AG04450 (cell line): ENCODE measurements around the gene PAX2. TPM values are rescaled to one million over a fixed set of nuclear protein-coding genes. Genes with fewer than 3 reads are reported as not detected.

Experiments
- CTCF ChIA-PET: fragments of 300-600, 350-600 bp; formaldehyde crosslinking; extraction: SDS; loops from one replicate; lab custom pipeline; 2022; ENCODE audit warnings: antibody characterized with exemption, inconsistent platforms; lab: Charles Lee
- POLR2A ChIA-PET: fragments of 350-600 bp; formaldehyde crosslinking; extraction: SDS; loops from one replicate; lab custom pipeline; 2021; ENCODE audit warnings: antibody characterized with exemption, inconsistent platforms; lab: Yijun Ruan, JAX
- DNase-seq: peaks from one replicate; pipeline ENCODE4 v3.0.0-alpha.2; 2011; ENCODE audit warnings: low read depth, low spot score
- H3K27ac ChIP-seq: one replicate; pipeline ENCODE4 v1.5.1; 2012; ENCODE audit warnings: low read depth, low read length, control low read depth
- H3K27me3 ChIP-seq: one replicate; pipeline ENCODE4 v1.6.0; 2012; ENCODE audit warnings: low read length; ENCODE audit not compliant: control insufficient read depth, insufficient read depth
- H3K4me3 ChIP-seq: 2 replicates; pipeline ENCODE4 v1.5.1; 2011; ENCODE audit warnings: mild to moderate bottlenecking, low read depth, low read length, control low read depth
- H3K9me3 ChIP-seq: 2 replicates; pipeline ENCODE4 v1.5.1; 2012; ENCODE audit warnings: low read length; ENCODE audit not compliant: control insufficient read depth, insufficient read depth
- polyA plus RNA-seq: library from polyadenylated mRNA; depleted of rRNA; stranded (reverse); fragments of >200 nt; gene quantifications from 2 replicates; pipeline ENCODE4 v1.2.3, GENCODE V29; 2011
- TF ChIP-seq, protein P1 (sequence below): IDR thresholded peaks from 2 replicates; pipeline ENCODE4 v1.5.1; 2011; ENCODE audit warnings: low read depth, low read length, control low read depth, inconsistent platforms

PAX2 gene
- polyA plus RNA-seq, 1 experiment = not detected

DNA sequence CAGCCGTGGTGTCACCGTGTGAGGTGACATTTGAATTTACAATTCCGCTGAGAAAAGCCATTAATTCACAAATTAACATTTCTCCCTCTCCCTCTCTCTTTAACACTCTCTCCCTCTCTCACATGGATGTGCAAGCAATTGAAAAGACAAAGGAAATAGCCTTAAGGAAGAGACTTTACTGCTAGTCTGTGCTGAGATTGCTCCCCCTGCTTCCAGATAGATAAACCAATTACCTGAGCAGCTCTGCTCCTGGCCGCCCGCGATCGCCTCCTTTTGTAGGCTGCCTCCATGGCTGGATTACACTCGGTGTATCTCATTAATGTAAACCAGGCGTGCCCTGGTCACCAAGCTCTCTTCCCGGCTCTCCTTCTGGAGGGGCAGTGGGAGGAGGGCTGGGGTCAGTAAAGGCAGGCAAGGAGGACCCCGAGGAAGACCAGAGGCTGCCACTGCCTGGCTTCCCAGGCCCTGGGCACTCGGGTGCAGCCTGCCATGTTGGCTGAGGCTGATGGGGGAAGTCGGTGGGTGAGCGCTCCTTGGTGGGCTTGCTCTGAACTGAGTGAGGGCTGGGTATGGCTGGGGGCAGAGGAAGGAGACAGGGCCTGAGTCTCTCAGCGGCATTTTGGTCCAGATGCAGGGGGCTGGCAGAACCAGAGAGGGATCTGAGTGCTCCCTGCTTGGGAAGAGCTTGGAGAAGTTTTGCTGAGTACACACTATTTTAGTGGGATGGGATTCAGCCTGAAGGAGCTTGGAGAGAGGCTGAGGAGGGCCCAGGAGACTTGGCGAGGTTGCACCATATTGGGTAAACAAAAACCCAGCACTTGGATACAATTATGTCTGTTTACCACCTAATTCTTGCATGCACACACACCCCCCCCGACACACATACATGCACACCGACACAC lies 42.9 kb downstream of the PAX2 start:
- ChIA-PET CTCF (no interaction called here), POLR2A (no interaction called here)
- DNase-seq = no peak
- no peak overlapping the region for H3K4me3 ChIP-seq
- H3K27me3 ChIP-seq = peaks cover 31% of the 10 kb centered on the region
- TF ChIP-seq, protein P1, sequence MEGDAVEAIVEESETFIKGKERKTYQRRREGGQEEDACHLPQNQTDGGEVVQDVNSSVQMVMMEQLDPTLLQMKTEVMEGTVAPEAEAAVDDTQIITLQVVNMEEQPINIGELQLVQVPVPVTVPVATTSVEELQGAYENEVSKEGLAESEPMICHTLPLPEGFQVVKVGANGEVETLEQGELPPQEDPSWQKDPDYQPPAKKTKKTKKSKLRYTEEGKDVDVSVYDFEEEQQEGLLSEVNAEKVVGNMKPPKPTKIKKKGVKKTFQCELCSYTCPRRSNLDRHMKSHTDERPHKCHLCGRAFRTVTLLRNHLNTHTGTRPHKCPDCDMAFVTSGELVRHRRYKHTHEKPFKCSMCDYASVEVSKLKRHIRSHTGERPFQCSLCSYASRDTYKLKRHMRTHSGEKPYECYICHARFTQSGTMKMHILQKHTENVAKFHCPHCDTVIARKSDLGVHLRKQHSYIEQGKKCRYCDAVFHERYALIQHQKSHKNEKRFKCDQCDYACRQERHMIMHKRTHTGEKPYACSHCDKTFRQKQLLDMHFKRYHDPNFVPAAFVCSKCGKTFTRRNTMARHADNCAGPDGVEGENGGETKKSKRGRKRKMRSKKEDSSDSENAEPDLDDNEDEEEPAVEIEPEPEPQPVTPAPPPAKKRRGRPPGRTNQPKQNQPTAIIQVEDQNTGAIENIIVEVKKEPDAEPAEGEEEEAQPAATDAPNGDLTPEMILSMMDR = no peak
- H3K27ac ChIP-seq = no peak overlapping the region
- H3K9me3 ChIP-seq = no peaks in the 10 kb centered on the region

DNA sequence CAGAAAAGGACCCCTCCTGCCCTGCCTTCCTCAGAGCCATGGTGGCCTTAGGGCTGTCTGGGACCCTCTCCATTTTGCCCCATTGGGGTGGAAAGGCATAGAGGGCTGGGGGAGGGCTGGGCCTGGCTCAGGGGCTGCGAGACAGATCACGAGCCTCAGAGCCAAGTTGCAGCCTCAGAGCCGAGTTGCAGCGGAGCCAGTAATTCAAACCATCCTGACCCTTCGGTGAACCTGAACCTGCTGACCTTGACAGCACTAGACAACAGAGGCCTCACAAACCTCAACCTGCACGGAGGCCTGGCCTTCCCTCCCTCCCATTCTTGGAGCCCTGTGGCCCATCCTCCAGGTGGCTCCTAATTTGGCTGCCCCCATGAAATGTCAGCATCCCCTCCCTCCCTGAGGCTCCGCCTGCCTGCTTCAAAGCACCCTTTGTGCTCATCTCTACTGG lies 45.4 kb downstream of the PAX2 start:
- ChIA-PET CTCF (no interaction called here), POLR2A (no interaction called here)
- Histone ChIP-seq H3K27me3 (peaks cover 37% of the 10 kb centered on the region), H3K9me3 (no peaks in the 10 kb centered on the region), H3K4me3 (no peak overlapping the region), H3K27ac (no peak overlapping the region)
- DNase-seq = no peak
- TF ChIP-seq, protein P1 = no peak

DNA sequence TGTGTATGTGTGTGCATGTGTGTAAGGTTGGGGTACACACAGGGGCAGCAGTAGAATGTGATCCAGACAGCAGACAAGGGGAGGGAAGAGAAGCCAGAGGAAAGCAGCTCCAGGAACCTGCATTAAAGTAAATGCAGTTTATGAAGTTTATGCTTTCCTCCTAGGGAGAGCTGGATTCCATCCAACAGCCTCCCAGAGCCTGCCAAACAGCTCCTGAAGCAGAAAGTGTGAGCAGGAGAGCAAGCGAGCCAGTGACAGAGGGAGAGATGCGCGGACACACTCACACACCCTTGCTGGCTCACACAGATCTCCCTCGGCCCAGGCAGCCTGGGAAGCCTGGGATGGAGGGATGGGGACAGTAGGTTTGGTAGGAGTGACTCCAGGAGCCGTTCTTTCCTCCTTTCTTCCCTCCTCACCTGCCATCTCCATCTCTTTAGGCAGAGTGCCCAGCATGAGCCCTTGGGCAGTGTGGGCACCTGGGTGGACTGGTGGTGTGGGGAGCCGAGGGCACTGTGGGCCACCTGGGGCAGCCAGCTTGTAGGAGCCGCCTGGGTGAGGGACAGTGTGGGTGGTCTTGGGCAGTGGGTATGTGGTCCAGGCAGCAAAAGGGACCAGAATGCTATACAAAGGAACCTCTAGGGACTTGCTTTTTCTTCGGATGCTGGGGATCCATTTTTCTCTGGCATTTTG lies 46.1 kb downstream of the PAX2 start:
- CTCF ChIA-PET = no interaction called here
- Histone ChIP-seq H3K27me3 (peaks cover 41% of the 10 kb centered on the region), H3K4me3 (no peak overlapping the region), H3K9me3 (no peaks in the 10 kb centered on the region), H3K27ac (no peak overlapping the region)
- no peak for DNase-seq
- POLR2A ChIA-PET = no interaction called here
- TF ChIP-seq, protein P1 = no peak

DNA sequence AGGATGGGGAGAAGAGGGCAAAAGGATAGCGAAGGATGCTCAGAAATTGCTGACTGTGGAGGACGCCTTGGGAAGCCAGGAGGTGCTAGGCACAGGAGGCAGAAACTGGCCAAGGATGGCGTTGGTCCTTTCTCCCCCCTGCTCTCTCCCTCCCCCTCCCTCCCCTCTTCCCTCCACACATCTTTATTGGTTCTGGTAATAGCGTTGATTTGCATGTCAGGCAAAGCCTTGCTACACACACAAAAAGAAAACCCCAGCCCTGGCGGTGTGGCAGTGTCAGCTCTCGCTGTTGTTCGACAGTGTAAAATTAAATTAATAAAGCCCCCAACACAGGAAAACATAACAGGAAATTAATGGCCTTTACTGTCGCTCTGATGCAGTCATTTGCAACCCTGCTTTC lies 47.2 kb downstream of the PAX2 start:
- Histone ChIP-seq H3K27me3 (peaks cover 45% of the 10 kb centered on the region), H3K9me3 (no peaks in the 10 kb centered on the region), H3K4me3 (no peak overlapping the region), H3K27ac (no peak overlapping the region)
- no peak for DNase-seq
- CTCF ChIA-PET = no interaction called here
- TF ChIP-seq, protein P1 = no peak
- POLR2A ChIA-PET = no interaction called here

DNA sequence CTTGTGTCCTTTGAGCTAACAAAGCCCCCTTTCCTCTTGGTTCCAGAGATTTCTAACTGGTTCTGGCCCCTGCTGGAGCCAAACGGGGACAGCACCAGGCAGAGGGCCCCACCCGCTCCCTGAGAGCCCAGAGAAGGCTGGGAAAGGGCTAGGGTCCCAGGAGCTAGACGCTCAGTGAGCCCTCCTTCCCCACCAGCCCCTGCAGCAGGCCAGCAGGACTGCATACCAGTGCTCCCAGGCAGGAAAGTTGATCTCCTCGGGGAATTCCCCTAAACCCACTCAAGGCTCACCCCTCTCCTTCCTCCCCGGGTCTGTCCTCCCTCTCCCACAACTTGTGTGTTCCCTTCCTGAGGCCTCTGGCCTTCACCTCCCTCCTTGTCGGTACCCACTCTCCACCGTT lies 47.7 kb downstream of the PAX2 start:
- ChIA-PET CTCF (no interaction called here), POLR2A (no interaction called here)
- Histone ChIP-seq H3K27ac (no peak overlapping the region), H3K4me3 (no peak overlapping the region), H3K27me3 (peaks cover 45% of the 10 kb centered on the region), H3K9me3 (no peaks in the 10 kb centered on the region)
- DNase-seq = no peak
- TF ChIP-seq, protein P1 = no peak
